HL-60 (cell line): ENCODE results near the gene ADISSP.

Source experiments
- DNase-seq, 2 experiments: peaks; one replicate each; pipeline ENCODE4 v3.0.0-alpha.2; 2010 to 2020; ENCODE audit warnings: low read depth in 1 of 2, low spot score in 1 of 2
- H3K27ac ChIP-seq: fragments of 250-450 bp; sonication (Bioruptor Pico); replicated peaks from 2 replicates; pipeline ENCODE4 v1.5.1; 2020; ENCODE audit warnings: mild to moderate bottlenecking, moderate library complexity
- H3K27me3 ChIP-seq: fragments of 250-450 bp; sonication (Bioruptor Pico); 2 replicates; pipeline ENCODE4 v1.5.1; 2021; ENCODE audit warnings: mild to moderate bottlenecking, moderate library complexity; ENCODE audit not compliant: insufficient read depth, poor library complexity, severe bottlenecking
- H3K4me3 ChIP-seq: replicated peaks from 2 replicates; pipeline ENCODE4 v1.5.1; 2011; ENCODE audit warnings: mild to moderate bottlenecking, control low read depth, low read length; ENCODE audit not compliant: insufficient read depth
- GABPA ChIP-seq: IDR thresholded peaks from 2 replicates; pipeline ENCODE4 v1.6.1; 2012; ENCODE audit warnings: low read depth
- POLR2AphosphoS5 ChIP-seq: IDR thresholded peaks from 2 replicates; pipeline ENCODE4 v1.6.1; 2012; ENCODE audit warnings: low read depth
- SPI1 ChIP-seq: IDR thresholded peaks from 2 replicates; pipeline ENCODE4 v1.6.1; 2012; ENCODE audit warnings: low read depth, mild to moderate bottlenecking, borderline replicate concordance
- TF ChIP-seq, protein P1 (sequence below): IDR thresholded peaks from 2 replicates; pipeline ENCODE4 v1.6.1; 2012; ENCODE audit warnings: low read depth; ENCODE audit not compliant: insufficient replicate concordance
- TF ChIP-seq, protein P2 (sequence below): IDR thresholded peaks from one replicate; pipeline ENCODE4 v1.5.1; 2011; ENCODE audit warnings: low read length, control low read depth, inconsistent platforms; ENCODE audit not compliant: insufficient read depth

ADISSP gene

DNA sequence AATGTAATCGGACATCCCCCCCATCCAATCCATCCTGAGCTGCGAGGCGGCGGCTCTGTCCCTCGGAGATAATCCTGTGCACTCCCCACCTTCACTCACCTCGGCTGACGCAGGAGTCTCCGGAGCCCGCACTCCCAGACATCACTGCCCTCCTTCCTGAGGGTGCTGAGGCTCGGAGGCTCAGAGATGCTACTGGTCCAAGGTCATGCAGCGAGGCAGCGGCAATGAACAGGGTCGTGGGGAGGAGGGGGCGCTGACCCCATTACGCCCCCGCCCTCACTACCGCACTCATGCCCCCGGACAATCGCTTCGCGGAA is 485 bp downstream of the ADISSP start:
- Histone ChIP-seq H3K27ac (peak overlapping the region; percentile 52), H3K4me3 (peak overlapping the region; percentile 99), H3K27me3 (no peaks in the 10 kb centered on the region)
- TF ChIP-seq, protein P1, sequence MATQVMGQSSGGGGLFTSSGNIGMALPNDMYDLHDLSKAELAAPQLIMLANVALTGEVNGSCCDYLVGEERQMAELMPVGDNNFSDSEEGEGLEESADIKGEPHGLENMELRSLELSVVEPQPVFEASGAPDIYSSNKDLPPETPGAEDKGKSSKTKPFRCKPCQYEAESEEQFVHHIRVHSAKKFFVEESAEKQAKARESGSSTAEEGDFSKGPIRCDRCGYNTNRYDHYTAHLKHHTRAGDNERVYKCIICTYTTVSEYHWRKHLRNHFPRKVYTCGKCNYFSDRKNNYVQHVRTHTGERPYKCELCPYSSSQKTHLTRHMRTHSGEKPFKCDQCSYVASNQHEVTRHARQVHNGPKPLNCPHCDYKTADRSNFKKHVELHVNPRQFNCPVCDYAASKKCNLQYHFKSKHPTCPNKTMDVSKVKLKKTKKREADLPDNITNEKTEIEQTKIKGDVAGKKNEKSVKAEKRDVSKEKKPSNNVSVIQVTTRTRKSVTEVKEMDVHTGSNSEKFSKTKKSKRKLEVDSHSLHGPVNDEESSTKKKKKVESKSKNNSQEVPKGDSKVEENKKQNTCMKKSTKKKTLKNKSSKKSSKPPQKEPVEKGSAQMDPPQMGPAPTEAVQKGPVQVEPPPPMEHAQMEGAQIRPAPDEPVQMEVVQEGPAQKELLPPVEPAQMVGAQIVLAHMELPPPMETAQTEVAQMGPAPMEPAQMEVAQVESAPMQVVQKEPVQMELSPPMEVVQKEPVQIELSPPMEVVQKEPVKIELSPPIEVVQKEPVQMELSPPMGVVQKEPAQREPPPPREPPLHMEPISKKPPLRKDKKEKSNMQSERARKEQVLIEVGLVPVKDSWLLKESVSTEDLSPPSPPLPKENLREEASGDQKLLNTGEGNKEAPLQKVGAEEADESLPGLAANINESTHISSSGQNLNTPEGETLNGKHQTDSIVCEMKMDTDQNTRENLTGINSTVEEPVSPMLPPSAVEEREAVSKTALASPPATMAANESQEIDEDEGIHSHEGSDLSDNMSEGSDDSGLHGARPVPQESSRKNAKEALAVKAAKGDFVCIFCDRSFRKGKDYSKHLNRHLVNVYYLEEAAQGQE: no peak
- TF ChIP-seq, protein P2, sequence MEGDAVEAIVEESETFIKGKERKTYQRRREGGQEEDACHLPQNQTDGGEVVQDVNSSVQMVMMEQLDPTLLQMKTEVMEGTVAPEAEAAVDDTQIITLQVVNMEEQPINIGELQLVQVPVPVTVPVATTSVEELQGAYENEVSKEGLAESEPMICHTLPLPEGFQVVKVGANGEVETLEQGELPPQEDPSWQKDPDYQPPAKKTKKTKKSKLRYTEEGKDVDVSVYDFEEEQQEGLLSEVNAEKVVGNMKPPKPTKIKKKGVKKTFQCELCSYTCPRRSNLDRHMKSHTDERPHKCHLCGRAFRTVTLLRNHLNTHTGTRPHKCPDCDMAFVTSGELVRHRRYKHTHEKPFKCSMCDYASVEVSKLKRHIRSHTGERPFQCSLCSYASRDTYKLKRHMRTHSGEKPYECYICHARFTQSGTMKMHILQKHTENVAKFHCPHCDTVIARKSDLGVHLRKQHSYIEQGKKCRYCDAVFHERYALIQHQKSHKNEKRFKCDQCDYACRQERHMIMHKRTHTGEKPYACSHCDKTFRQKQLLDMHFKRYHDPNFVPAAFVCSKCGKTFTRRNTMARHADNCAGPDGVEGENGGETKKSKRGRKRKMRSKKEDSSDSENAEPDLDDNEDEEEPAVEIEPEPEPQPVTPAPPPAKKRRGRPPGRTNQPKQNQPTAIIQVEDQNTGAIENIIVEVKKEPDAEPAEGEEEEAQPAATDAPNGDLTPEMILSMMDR: no peak
- no peak for TF ChIP-seq SPI1
- no peak for DNase-seq

DNA sequence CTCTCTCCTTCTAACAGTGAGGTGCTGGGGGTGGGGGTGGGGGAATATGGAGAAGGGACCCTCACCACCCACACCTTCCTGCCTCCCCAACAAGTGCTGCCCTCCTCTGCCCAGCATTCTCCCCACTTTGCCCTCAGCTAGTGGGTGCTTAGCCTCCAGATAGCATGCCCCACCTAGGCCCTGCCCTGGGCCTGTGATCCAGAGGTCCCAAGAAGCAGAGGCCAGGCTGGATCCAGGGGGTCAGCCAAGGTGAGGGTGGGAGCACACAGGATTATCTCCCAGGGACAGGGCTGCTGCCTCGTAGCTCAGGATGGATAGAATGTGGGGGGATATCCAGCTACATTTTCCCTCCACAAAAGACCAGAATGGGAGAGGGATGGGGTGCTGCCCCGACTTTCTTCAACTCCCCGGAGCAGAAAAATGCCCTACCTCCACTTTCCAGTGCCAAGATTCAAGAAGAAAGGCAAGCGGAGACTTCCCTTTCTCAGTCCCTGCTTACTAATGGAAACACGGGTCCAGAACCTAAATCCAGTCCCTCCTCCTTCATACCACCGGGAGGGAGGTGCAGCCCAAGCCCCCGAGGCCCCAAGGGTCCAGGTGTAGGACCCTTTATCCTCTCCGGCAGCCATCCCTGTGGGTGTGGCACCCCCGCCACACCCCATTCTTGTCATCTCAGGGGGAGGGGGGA is 987 bp downstream of the ADISSP start:
- no peak for DNase-seq
- TF ChIP-seq GABPA: no peak
- peak; percentile 2; the same call in 1 of the 2 replicates for TF ChIP-seq SPI1
- no peak overlapping the region for H3K27ac ChIP-seq

DNA sequence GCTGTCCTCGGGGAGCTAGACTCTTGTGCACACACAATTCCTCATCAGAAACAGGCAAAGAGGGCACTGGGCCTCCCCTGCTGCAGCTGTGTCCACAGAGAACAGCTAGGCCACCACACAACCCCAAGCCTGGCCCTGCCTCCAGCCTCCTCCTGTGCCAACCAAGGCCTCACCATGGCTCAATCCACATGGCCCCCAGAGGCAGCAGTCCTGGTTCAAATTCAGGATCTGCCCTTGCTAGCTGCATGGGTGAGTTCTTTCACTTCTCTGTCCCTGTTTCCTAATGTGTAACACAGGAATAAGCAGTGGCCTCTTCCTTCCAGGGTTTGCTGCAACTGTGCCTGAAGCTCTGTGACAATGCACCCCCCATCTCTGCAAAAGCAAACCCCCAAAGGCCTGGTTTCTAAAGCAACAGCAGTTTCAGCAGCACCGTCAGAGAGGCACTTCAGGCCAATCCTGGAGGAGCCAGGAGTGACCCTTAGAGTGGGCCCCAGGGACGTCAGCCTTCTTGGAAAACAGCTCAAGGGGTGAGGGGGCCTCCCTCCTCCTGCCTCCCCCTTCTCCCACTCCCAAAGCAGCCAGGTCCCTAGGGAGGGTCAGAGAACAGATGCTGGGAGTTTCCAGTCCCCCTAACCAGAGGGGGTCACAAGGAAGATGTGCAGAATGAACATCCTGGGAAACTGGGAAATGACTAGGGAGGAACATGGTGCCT is 2.2 kb downstream of the ADISSP start:
- peak overlapping the region; percentile 99 for H3K4me3 ChIP-seq

More for the DNA sequence above, 987 bp downstream of the ADISSP start:
- peak overlapping the region; percentile 99 for H3K4me3 ChIP-seq
- no peaks in the 10 kb centered on the region for H3K27me3 ChIP-seq

More for the DNA sequence above, 2.2 kb downstream of the ADISSP start:
- TF ChIP-seq, protein P2: no peak
- TF ChIP-seq POLR2AphosphoS5: no peak
- TF ChIP-seq GABPA: no peak
- TF ChIP-seq, protein P1: no peak
- no peak for DNase-seq
- Histone ChIP-seq H3K27me3 (no peaks in the 10 kb centered on the region), H3K27ac (0 out of 2 replicates have a peak overlapping the region, but pooled peaks have one; percentile 9)
